Measurements from ENCODE around the gene PDZD4.

The PDZD4 gene

GRCh38 chrX:153771415-153772315 is 58.7 kb downstream of the PDZD4 start:
- TF ChIP-seq, protein P1, sequence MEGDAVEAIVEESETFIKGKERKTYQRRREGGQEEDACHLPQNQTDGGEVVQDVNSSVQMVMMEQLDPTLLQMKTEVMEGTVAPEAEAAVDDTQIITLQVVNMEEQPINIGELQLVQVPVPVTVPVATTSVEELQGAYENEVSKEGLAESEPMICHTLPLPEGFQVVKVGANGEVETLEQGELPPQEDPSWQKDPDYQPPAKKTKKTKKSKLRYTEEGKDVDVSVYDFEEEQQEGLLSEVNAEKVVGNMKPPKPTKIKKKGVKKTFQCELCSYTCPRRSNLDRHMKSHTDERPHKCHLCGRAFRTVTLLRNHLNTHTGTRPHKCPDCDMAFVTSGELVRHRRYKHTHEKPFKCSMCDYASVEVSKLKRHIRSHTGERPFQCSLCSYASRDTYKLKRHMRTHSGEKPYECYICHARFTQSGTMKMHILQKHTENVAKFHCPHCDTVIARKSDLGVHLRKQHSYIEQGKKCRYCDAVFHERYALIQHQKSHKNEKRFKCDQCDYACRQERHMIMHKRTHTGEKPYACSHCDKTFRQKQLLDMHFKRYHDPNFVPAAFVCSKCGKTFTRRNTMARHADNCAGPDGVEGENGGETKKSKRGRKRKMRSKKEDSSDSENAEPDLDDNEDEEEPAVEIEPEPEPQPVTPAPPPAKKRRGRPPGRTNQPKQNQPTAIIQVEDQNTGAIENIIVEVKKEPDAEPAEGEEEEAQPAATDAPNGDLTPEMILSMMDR (conservative IDR thresholded peaks at IDR 0.05; ENCODE audit: low read depth, low read length): no peak
- DNase-seq (ENCODE audit: low read depth): no peak
- H3K4me3 ChIP-seq (ENCODE audit: low read depth, low read length): no peak overlapping the region

GRCh38 chrX:153770601-153771414 is 59.5 kb downstream of the PDZD4 start:
- no peak for DNase-seq (ENCODE audit: low read depth)
- H3K4me3 ChIP-seq (ENCODE audit: low read depth, low read length): no peak overlapping the region

GRCh38 chrX:153769865-153770600 is 60.3 kb downstream of the PDZD4 start:
- no peak for DNase-seq (ENCODE audit: low read depth)

More at GRCh38 chrX:153770601-153771414, 59.5 kb downstream of the PDZD4 start:
- TF ChIP-seq, protein P1 (conservative IDR thresholded peaks at IDR 0.05; ENCODE audit: low read depth, low read length): no peak

DNA sequence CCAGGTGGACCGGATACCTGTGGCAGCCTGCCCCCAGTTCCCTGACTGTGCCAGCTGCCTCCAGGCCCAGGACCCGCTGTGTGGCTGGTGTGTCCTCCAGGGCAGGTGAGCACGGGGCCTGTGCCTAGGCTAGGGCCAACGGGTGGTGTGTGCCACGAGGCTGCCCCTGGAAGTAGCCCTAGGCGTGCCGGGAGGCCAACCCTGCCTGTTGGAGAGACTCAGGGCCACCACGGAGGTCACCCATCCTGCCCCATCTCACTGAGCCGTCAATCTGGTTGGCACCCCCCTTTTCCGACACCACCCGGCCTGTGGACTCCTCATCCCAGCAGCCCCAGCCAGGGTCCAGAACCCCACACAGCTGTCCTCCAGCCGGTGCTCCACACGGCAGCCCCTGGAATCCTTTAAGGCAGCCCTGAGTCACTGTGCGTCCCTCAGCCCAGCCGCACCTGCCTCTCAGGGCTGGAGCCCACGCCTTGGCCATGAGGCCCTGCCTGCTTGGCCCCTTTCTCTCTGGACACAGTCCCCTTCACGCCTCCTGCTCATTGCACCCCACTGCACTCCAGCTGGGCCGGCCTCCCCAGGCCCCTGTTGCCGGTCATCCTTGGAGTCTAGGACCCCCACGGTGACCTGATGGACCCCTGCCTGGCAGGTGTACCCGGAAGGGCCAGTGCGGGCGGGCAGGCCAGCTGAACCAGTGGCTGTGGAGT is 61.0 kb downstream of the PDZD4 start:
- H3K4me3 ChIP-seq (ENCODE audit: low read depth, low read length): no peak overlapping the region
- no peak for DNase-seq (ENCODE audit: low read depth)
- TF ChIP-seq, protein P1 (conservative IDR thresholded peaks at IDR 0.05; ENCODE audit: low read depth, low read length): no peak

More at GRCh38 chrX:153769865-153770600, 60.3 kb downstream of the PDZD4 start:
- no peak overlapping the region for H3K4me3 ChIP-seq (ENCODE audit: low read depth, low read length)
- TF ChIP-seq, protein P1 (conservative IDR thresholded peaks at IDR 0.05; ENCODE audit: low read depth, low read length): no peak

DNA sequence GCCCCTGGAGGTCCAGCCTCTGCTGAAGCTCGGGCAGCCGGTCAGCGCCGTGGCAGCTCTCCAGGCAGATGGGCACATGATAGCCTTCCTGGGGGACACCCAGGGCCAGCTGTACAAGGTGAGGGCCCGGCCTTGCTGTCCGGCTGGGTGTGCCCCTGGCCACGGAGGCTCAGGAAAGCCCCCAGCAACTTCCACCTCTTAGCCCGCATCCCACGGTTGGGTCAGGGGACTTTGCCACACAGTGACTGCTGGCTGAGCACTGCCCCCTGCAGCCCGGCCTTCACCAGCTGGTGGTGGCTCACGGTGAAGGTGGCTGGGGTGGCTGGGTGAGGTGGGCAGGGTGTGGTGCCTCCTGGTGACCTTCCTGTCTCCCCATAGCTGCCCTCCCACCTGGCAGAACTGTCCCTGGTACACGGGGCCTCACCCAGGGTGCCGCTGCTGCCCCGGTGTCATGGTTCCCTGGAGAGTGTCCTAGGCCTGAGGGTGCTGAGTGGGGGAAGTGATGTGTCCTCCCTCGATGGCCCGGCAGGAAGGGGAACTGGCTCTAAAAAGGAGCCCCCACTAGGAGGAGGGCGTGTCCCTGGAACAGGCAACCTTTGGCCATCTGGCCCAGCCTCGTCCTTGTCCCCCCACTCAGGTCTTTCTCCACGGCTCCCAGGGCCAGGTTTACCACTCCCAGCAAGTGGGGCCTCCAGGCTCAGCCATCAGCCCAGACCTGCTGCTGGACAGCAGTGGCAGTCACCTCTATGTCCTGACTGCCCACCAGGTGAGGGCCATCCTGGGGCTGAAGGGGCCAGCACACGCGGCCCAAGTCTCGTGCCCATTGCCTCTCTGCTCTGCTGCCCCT is 61.8 kb downstream of the PDZD4 start:
- no peak for DNase-seq (ENCODE audit: low read depth)
- H3K4me3 ChIP-seq (ENCODE audit: low read depth, low read length): no peak overlapping the region
- TF ChIP-seq, protein P1 (conservative IDR thresholded peaks at IDR 0.05; ENCODE audit: low read depth, low read length): peak; percentile 19

All from choroid plexus epithelial cell (primary cell).